Measurements from ENCODE around the gene RANBP3.

The RANBP3 gene

GRCh38 chr19:5951338-5951861 is 26.5 kb downstream of the RANBP3 start:
- Histone ChIP-seq H3K27ac (ENCODE audit: poor library complexity, severe bottlenecking) (no peak overlapping the region), H3K4me1 (ENCODE audit: insufficient read depth, poor library complexity, severe bottlenecking) (peaks cover 14% of the 10 kb centered on the region), H3K9me3 (ENCODE audit: severe bottlenecking) (no peaks in the 10 kb centered on the region), H3K36me3 (ENCODE audit: low read depth) (peaks cover 13% of the 10 kb centered on the region; the same call in 1 of the 2 replicates), H3K4me3 (ENCODE audit: severe bottlenecking) (no peak overlapping the region), H3K27me3 (ENCODE audit: insufficient read depth, poor library complexity, severe bottlenecking) (no peaks in the 10 kb centered on the region)
- DNase-seq (ENCODE audit: low spot score) (no peak), ATAC-seq (ENCODE audit: low read depth) (no peak)
- no peak for TF ChIP-seq CTCF (IDR thresholded peaks at IDR 0.05; ENCODE audit: poor library complexity, severe bottlenecking)

- no peaks in the 10 kb centered on the region for H3K9me3 ChIP-seq (ENCODE audit: severe bottlenecking)
- H3K4me3 ChIP-seq (ENCODE audit: severe bottlenecking) = no peak overlapping the region
- H3K36me3 ChIP-seq (ENCODE audit: low read depth) = peaks cover 13% of the 10 kb centered on the region
- H3K27ac ChIP-seq (ENCODE audit: poor library complexity, severe bottlenecking) = no peak overlapping the region
- no peak for DNase-seq (ENCODE audit: low spot score)
- H3K4me1 ChIP-seq (ENCODE audit: insufficient read depth, poor library complexity, severe bottlenecking) = peaks cover 14% of the 10 kb centered on the region
- H3K27me3 ChIP-seq (ENCODE audit: insufficient read depth, poor library complexity, severe bottlenecking) = no peaks in the 10 kb centered on the region
- no peak for ATAC-seq (ENCODE audit: low read depth)
- TF ChIP-seq CTCF (IDR thresholded peaks at IDR 0.05; ENCODE audit: poor library complexity, severe bottlenecking) = no peak
These were observed 27.2 kb downstream of the RANBP3 start for GRCh38 chr19:5950741-5951140.

GRCh38 chr19:5949792-5950305 is 28.1 kb downstream of the RANBP3 start:
- Histone ChIP-seq H3K4me3 (ENCODE audit: severe bottlenecking) (no peak overlapping the region), H3K9me3 (ENCODE audit: severe bottlenecking) (no peaks in the 10 kb centered on the region), H3K36me3 (ENCODE audit: low read depth) (peaks cover 13% of the 10 kb centered on the region), H3K27me3 (ENCODE audit: insufficient read depth, poor library complexity, severe bottlenecking) (no peaks in the 10 kb centered on the region), H3K27ac (ENCODE audit: poor library complexity, severe bottlenecking) (no peak overlapping the region), H3K4me1 (ENCODE audit: insufficient read depth, poor library complexity, severe bottlenecking) (peaks cover 14% of the 10 kb centered on the region)
- TF ChIP-seq CTCF (IDR thresholded peaks at IDR 0.05; ENCODE audit: poor library complexity, severe bottlenecking) = no peak
- DNase-seq (ENCODE audit: low spot score) (no peak), ATAC-seq (ENCODE audit: low read depth) (no peak)

- H3K4me1 ChIP-seq (ENCODE audit: insufficient read depth, poor library complexity, severe bottlenecking) = peaks cover 12% of the 10 kb centered on the region
- H3K9me3 ChIP-seq (ENCODE audit: severe bottlenecking) = no peaks in the 10 kb centered on the region
- no peak for DNase-seq (ENCODE audit: low spot score)
- no peak for TF ChIP-seq CTCF (IDR thresholded peaks at IDR 0.05; ENCODE audit: poor library complexity, severe bottlenecking)
- H3K36me3 ChIP-seq (ENCODE audit: low read depth) = peaks cover 13% of the 10 kb centered on the region
- H3K27me3 ChIP-seq (ENCODE audit: insufficient read depth, poor library complexity, severe bottlenecking) = no peaks in the 10 kb centered on the region
- ATAC-seq (ENCODE audit: low read depth) = no peak
- H3K27ac ChIP-seq (ENCODE audit: poor library complexity, severe bottlenecking) = no peak overlapping the region
- no peak overlapping the region for H3K4me3 ChIP-seq (ENCODE audit: severe bottlenecking)
These were observed 29.0 kb downstream of the RANBP3 start for GRCh38 chr19:5948752-5949564.

GRCh38 chr19:5947435-5947834 is 30.5 kb downstream of the RANBP3 start:
- no peaks in the 10 kb centered on the region for H3K27me3 ChIP-seq (ENCODE audit: insufficient read depth, poor library complexity, severe bottlenecking)
- H3K27ac ChIP-seq (ENCODE audit: poor library complexity, severe bottlenecking) = no peak overlapping the region
- no peak overlapping the region for H3K4me3 ChIP-seq (ENCODE audit: severe bottlenecking)
- ATAC-seq (ENCODE audit: low read depth) (no peak), DNase-seq (ENCODE audit: low spot score) (no peak)
- TF ChIP-seq CTCF (IDR thresholded peaks at IDR 0.05; ENCODE audit: poor library complexity, severe bottlenecking) = no peak
- H3K9me3 ChIP-seq (ENCODE audit: severe bottlenecking) = no peaks in the 10 kb centered on the region
- peaks cover 13% of the 10 kb centered on the region for H3K36me3 ChIP-seq (ENCODE audit: low read depth)
- H3K4me1 ChIP-seq (ENCODE audit: insufficient read depth, poor library complexity, severe bottlenecking) = no peaks in the 10 kb centered on the region

All from RWPE2 (cell line).